ENCODE results near the gene ACSM6.

ACSM6 gene

GRCh38 chr10:95241533-95241932 is 47.5 kb downstream of the ACSM6 start:
- TF ChIP-seq, protein P1, sequence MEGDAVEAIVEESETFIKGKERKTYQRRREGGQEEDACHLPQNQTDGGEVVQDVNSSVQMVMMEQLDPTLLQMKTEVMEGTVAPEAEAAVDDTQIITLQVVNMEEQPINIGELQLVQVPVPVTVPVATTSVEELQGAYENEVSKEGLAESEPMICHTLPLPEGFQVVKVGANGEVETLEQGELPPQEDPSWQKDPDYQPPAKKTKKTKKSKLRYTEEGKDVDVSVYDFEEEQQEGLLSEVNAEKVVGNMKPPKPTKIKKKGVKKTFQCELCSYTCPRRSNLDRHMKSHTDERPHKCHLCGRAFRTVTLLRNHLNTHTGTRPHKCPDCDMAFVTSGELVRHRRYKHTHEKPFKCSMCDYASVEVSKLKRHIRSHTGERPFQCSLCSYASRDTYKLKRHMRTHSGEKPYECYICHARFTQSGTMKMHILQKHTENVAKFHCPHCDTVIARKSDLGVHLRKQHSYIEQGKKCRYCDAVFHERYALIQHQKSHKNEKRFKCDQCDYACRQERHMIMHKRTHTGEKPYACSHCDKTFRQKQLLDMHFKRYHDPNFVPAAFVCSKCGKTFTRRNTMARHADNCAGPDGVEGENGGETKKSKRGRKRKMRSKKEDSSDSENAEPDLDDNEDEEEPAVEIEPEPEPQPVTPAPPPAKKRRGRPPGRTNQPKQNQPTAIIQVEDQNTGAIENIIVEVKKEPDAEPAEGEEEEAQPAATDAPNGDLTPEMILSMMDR (IDR thresholded peaks at IDR 0.05): no peak

DNA sequence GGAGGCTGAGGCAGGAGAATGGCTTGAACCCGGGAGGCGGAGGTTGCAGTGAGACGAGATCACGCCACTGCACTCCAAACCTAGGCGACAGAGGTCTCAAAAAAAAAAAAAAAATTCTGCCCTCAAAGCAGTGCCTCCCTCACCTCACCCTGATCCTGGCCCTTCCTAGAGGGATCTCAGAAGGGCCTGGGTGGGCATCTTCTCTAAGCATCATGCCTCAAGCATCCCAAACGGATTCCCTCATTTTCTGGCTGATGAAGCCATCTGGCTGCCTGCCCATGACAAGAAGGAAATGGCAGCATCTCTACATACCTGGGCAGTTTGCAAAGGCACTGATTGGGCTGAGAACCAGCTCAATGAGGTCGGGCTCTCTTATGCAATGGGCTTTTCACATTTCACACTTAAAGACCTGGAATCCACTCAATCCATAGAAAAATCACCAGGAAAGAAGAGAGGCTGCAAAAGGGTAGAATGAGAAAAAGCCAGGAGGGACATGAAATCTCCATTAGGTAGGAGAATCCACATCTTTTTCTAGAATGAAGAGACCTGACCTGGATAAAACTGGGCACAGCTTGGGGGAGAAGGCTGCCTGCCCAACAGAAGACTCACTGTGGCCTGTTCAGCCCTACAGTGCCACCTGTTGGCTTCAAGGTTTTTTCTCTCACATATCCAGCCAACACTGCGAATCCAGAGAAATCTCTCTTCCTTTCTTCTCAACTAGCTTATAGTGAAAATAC is 48.7 kb downstream of the ACSM6 start:
- DNase-seq (ENCODE audit: low spot score): no peak
- H3K27ac ChIP-seq: no peak overlapping the region
- TF ChIP-seq, protein P1 (IDR thresholded peaks at IDR 0.05): peak; percentile 31
- H3K4me3 ChIP-seq: no peak overlapping the region

More at GRCh38 chr10:95241533-95241932, 47.5 kb downstream of the ACSM6 start:
- DNase-seq (ENCODE audit: low spot score): no peak
- H3K27ac ChIP-seq: no peak overlapping the region
- no peak overlapping the region for H3K4me3 ChIP-seq

GRCh38 chr10:95243318-95243617 is 49.2 kb downstream of the ACSM6 start:
- no peak for DNase-seq (ENCODE audit: low spot score)
- H3K27ac ChIP-seq: no peak overlapping the region
- TF ChIP-seq, protein P1 (IDR thresholded peaks at IDR 0.05): no peak

DNA sequence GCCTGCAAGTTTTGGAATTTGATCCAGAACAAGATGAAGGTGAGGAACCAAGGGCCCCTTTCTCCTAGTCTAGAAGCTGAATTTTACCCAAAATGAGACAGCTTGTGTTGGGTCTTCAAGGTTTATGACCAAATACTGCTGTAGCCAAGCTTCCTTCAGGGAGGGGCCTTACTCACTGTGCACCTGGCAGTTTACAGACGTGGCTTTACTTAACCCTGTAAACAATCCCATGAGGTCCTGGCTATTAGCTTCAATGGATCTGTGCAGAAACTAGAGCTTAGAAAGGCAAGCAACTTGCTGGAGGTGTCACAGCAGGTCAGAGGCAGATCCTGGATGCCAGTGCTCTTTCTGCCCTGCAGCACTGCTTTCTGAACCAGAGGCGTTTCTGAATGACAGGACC is 50.1 kb downstream of the ACSM6 start:
- no peak overlapping the region for H3K27ac ChIP-seq
- no peak overlapping the region for H3K4me3 ChIP-seq
- DNase-seq (ENCODE audit: low spot score): no peak
- TF ChIP-seq, protein P1 (IDR thresholded peaks at IDR 0.05): no peak

More at GRCh38 chr10:95243318-95243617, 49.2 kb downstream of the ACSM6 start:
- H3K4me3 ChIP-seq: no peak overlapping the region

GRCh38 chr10:95245425-95246055 is 51.5 kb downstream of the ACSM6 start:
- Histone ChIP-seq H3K27ac (no peak overlapping the region), H3K4me3 (no peak overlapping the region)
- DNase-seq (ENCODE audit: low spot score): no peak
- TF ChIP-seq, protein P1 (IDR thresholded peaks at IDR 0.05): no peak

DNA sequence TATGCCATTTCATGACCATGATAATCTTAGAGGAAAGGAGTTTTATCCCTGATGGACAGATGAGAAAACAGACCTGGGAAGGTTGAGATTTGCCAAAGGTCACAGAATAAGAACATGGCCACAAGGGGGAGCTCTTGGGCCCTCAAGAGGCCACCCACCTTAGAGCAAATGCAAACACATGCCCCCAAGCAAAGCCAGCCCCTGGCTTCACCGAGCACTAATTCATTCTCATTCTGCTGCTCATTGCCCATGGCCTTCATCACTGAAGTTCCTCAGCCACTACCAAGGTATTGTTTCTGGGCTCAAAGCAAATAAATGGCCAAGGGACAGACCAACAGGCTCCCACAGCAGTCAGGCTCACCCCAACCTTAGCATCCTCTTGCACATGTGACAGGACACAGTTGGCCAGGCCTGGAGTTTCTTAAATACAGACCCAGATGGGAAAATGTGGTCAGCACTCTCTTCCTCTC is 52.6 kb downstream of the ACSM6 start:
- peak overlapping the region; percentile 17 to 85 for H3K27ac ChIP-seq
- DNase-seq (ENCODE audit: low spot score): no peak
- H3K4me3 ChIP-seq: no peak overlapping the region
- TF ChIP-seq, protein P1 (IDR thresholded peaks at IDR 0.05): peak; percentile 79
